HEK293 (cell line): Measurements from ENCODE around the gene SPANXN1.

Experiments used
- BCL6B ChIP-seq: fragments of 450-650 bp; formaldehyde crosslinking; IDR thresholded peaks from 2 replicates; pipeline ENCODE4 v1.5.1; 2017; ENCODE audit warnings: missing biosample characterization, missing genetic modification characterization
- HOXA7 ChIP-seq: sonication (generic); formaldehyde crosslinking; IDR thresholded peaks from 2 replicates; pipeline ENCODE4 v1.8.1; 2022; ENCODE audit warnings: missing genetic modification reagents, borderline replicate concordance
- KLF16 ChIP-seq: fragments of 450-650 bp; formaldehyde crosslinking; IDR thresholded peaks from 2 replicates; pipeline ENCODE4 v1.5.1; 2017; ENCODE audit warnings: missing biosample characterization, missing genetic modification characterization
- MEIS1 ChIP-seq: sonication (generic); formaldehyde crosslinking; IDR thresholded peaks from 2 replicates; pipeline ENCODE4 v1.8.1; 2022; ENCODE audit warnings: missing genetic modification reagents, mild to moderate bottlenecking, borderline replicate concordance
- PRDM1 ChIP-seq: fragments of 450-650 bp; formaldehyde crosslinking; IDR thresholded peaks from 2 replicates; pipeline ENCODE4; 2016; ENCODE audit warnings: missing biosample characterization, missing genetic modification characterization
- SP2 ChIP-seq: fragments of 450-650 bp; formaldehyde crosslinking; IDR thresholded peaks from 2 replicates; pipeline ENCODE4 v1.5.1; 2016; ENCODE audit warnings: missing biosample characterization, missing genetic modification characterization
- ZBTB17 ChIP-seq: fragments of 450-650 bp; formaldehyde crosslinking; IDR thresholded peaks from 2 replicates; pipeline ENCODE4 v1.5.1; 2016; ENCODE audit warnings: missing biosample characterization, missing genetic modification characterization
- ZBTB21 ChIP-seq: fragments of 450-650 bp; formaldehyde crosslinking; IDR thresholded peaks from 2 replicates; pipeline ENCODE4 v1.5.1; 2017; ENCODE audit warnings: missing biosample characterization, missing genetic modification characterization
- ZNF169 ChIP-seq: fragments of 450-650 bp; formaldehyde crosslinking; IDR thresholded peaks from 2 replicates; pipeline ENCODE4 v1.5.1; 2016; ENCODE audit warnings: missing biosample characterization, missing genetic modification characterization
- ZNF394 ChIP-seq: fragments of 450-650 bp; formaldehyde crosslinking; IDR thresholded peaks from 2 replicates; pipeline ENCODE4 v1.5.1; 2016; ENCODE audit warnings: missing biosample characterization, missing genetic modification characterization, mild to moderate bottlenecking, moderate library complexity, borderline replicate concordance
- ZNF610 ChIP-seq: fragments of 450-650 bp; formaldehyde crosslinking; IDR thresholded peaks from 2 replicates; pipeline ENCODE4 v1.5.1; 2016; ENCODE audit warnings: missing biosample characterization, missing genetic modification characterization, borderline replicate concordance
- ZNF677 ChIP-seq: fragments of 450-650 bp; IDR thresholded peaks from 2 replicates; pipeline ENCODE4 v1.5.0; 2018; ENCODE audit warnings: missing biosample characterization, mild to moderate bottlenecking, missing genetic modification characterization, moderate library complexity
- TF ChIP-seq, protein P1 (sequence below): fragments of 450-650 bp; formaldehyde crosslinking; IDR thresholded peaks from 2 replicates; pipeline ENCODE4 v1.5.1; 2016; ENCODE audit warnings: missing biosample characterization, missing genetic modification characterization
- TF ChIP-seq, protein P2 (sequence below): fragments of 450-650 bp; formaldehyde crosslinking; IDR thresholded peaks from 2 replicates; pipeline ENCODE4 v1.5.1; 2016; ENCODE audit warnings: missing biosample characterization, missing genetic modification characterization

GRCh38 chrX:145213504-145213903 is 33.8 kb upstream of the SPANXN1 start:
- TF ChIP-seq MEIS1 (CRISPR knock-in tag) (no peak), ZNF677 (no peak), HOXA7 (CRISPR knock-in tag) (no peak), PRDM1 (tag by site-specific recombination) (no peak), ZBTB21 (tag by site-specific recombination) (no peak), ZBTB17 (no peak), ZNF169 (tag by site-specific recombination) (no peak), KLF16 (no peak), SP2 (tag by site-specific recombination) (no peak), BCL6B (no peak), ZNF394 (tag by site-specific recombination) (no peak), ZNF610 (no peak)
- TF ChIP-seq, protein P1, sequence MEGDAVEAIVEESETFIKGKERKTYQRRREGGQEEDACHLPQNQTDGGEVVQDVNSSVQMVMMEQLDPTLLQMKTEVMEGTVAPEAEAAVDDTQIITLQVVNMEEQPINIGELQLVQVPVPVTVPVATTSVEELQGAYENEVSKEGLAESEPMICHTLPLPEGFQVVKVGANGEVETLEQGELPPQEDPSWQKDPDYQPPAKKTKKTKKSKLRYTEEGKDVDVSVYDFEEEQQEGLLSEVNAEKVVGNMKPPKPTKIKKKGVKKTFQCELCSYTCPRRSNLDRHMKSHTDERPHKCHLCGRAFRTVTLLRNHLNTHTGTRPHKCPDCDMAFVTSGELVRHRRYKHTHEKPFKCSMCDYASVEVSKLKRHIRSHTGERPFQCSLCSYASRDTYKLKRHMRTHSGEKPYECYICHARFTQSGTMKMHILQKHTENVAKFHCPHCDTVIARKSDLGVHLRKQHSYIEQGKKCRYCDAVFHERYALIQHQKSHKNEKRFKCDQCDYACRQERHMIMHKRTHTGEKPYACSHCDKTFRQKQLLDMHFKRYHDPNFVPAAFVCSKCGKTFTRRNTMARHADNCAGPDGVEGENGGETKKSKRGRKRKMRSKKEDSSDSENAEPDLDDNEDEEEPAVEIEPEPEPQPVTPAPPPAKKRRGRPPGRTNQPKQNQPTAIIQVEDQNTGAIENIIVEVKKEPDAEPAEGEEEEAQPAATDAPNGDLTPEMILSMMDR (tag by site-specific recombination): no peak
- TF ChIP-seq, protein P2, sequence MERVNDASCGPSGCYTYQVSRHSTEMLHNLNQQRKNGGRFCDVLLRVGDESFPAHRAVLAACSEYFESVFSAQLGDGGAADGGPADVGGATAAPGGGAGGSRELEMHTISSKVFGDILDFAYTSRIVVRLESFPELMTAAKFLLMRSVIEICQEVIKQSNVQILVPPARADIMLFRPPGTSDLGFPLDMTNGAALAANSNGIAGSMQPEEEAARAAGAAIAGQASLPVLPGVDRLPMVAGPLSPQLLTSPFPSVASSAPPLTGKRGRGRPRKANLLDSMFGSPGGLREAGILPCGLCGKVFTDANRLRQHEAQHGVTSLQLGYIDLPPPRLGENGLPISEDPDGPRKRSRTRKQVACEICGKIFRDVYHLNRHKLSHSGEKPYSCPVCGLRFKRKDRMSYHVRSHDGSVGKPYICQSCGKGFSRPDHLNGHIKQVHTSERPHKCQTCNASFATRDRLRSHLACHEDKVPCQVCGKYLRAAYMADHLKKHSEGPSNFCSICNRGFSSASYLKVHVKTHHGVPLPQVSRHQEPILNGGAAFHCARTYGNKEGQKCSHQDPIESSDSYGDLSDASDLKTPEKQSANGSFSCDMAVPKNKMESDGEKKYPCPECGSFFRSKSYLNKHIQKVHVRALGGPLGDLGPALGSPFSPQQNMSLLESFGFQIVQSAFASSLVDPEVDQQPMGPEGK (tag by site-specific recombination): no peak
